Heart left ventricle (tissue), 16 donors: ENCODE results near the gene HYCC2. TPM values are rescaled to one million over a fixed set of nuclear protein-coding genes. Genes with fewer than 3 reads are reported as not detected.
"Not testable (repeated sequence)": the region's sequence is repeated elsewhere in the genome, so short reads cannot be mapped to it uniquely, and the experiment has no call there.

ENCODE experiments used
- ATAC-seq, 4 donors: fragments of 200-7000 bp; cut with Tn5 transposase; one replicate each; pipeline ENCODE4 v1.9.1; 2020 to 2022; ENCODE audit warnings: moderate library complexity in 4 of 4, mild to moderate bottlenecking in 3 of 4, moderate number of reproducible peaks in 1 of 4
- DNase-seq, 5 donors: peaks; one replicate each; pipeline ENCODE4 v3.0.0-alpha.2; 2020
- H3K27ac ChIP-seq, 12 donors: fragments of 200-600 bp; sonication (generic) in 4 of 12; one replicate each; pipeline versions ENCODE4 v1.5.0 to v1.8.0; 2016 to 2022; ENCODE audit warnings: mild to moderate bottlenecking in 2 of 12
- H3K27me3 ChIP-seq, 9 donors: fragments of 200-600 bp; sonication (generic) in 2 of 9; one replicate each; pipeline versions ENCODE4 v1.5.1 to v1.8.0; 2016 to 2022; ENCODE audit warnings: mild to moderate bottlenecking in 3 of 9
- H3K36me3 ChIP-seq, 9 donors: fragments of 200-600 bp; sonication (generic) in 2 of 9; one replicate each; pipeline versions ENCODE4 v1.5.0 to v1.8.0; 2018 to 2022; ENCODE audit warnings: mild to moderate bottlenecking in 2 of 9
- H3K4me1 ChIP-seq, 12 donors: fragments of 200-600 bp; sonication (generic) in 4 of 12; one replicate each; pipeline versions ENCODE4 v1.5.0 to v1.8.0; 2016 to 2022; ENCODE audit warnings: mild to moderate bottlenecking in 3 of 12
- H3K4me3 ChIP-seq, 12 donors: fragments of 200-600 bp; sonication (generic) in 4 of 12; one replicate each; pipeline versions ENCODE4 v1.5.0 to v1.8.0; 2017 to 2022; ENCODE audit warnings: mild to moderate bottlenecking in 9 of 12, moderate library complexity in 4 of 12
- H3K9me3 ChIP-seq, 12 donors: fragments of 200-600 bp; sonication (generic) in 4 of 12; one replicate each; pipeline versions ENCODE4 v1.5.0 to v1.8.0; 2016 to 2022; ENCODE audit warnings: mild to moderate bottlenecking in 1 of 12
- CTCF ChIP-seq, 12 donors: fragments of 200-600 bp; sonication (generic) in 4 of 12; IDR thresholded peaks; one replicate each; pipeline versions ENCODE4 v1.5.0 to v1.8.0; 2018 to 2022; ENCODE audit warnings: antibody characterized with exemption in 12 of 12, mild to moderate bottlenecking in 5 of 12
- POLR2A ChIP-seq, 2 donors: fragments of 450-650 bp; IDR thresholded peaks; one replicate each; pipeline ENCODE4 v1.6.1; 2017; ENCODE audit warnings: antibody characterized with exemption in 2 of 2, mild to moderate bottlenecking in 2 of 2, moderate library complexity in 2 of 2
- WGBS, 4 donors: extraction: QIAGEN DNeasy Blood & Tissue Kit in 2 of 4; methylation state at CpG; one replicate each; pipeline versions ENCODE4 v1.1.5 to v1.1.7; 2013 to 2018; 5-methylcytosine and 5-hydroxymethylcytosine counted together
- intact Hi-C, 10 donors: fragments of 100-400 bp; cut with DNase I; formaldehyde crosslinking; loops; one replicate each; pipeline versions ENCODE4 v1.11.1 to v1.14.2; 2022
- polyA plus RNA-seq, 2 donors: library from polyadenylated mRNA; stranded (reverse); fragments of 200-250 nt; gene quantifications; one replicate each; pipeline ENCODE4 v1.2.3, GENCODE V29; 2013
- total RNA-seq, 9 donors: library from RNA; depleted of rRNA in 2 of 9; stranded (reverse); fragments of >200 nt in 2 of 9; fragmentation: NEBNext Ultra II Directional in 3 of 9; extraction: Animal tissue kit (Norgen Biotek cat#: 25700) in 3 of 9; gene quantifications; one replicate each; pipeline versions ENCODE4 v1.1.0 to v1.2.4, GENCODE V29; 2016 to 2023
- donor health status: ischemic (EF 13 %, LVEDD 7.1; RV severe dilation, severe dysfunction).
- donor health status: healthy with polysubstance abuse.
- donor health status: DM: no; HTN: yes; CAD: no.
- donor health status: DM: no; HTN: no; CAD: no.
- donor health status: ischemic (EF 25% LVEDD 6.9; RV normal size, moderate dysfunction).
- donor health status: ischemic (EF 25% LVEDD 5.7; RV mildly dilated, moderate dysfunction).
- donor health status: healthy.
- donor health status: DM: yes; HTN: yes; CAD: no.
- donor health status: ischemic (EF 35%, LVEDD 5.7; RV mildly dilated, moderate dysfunction).
- donor health status: nonischemic (EF 11% LVEDD 7.7; RV severe dilation, severe dysfunction).
- donor health status: DM: yes; HTN: yes; CAD: no.
- donor health status: PGD.
- donor health status: ischemic (EF 29% LVEDD 5.4; RV normal size, mild dysfunction).
- donor health status: nonischemic (EF 23%, LVEDD 6.1; RV moderate dilation, normal function).

Gene HYCC2
- total and polyA plus RNA-seq, 11 donors = 3.7 to 16.3 (median 9.1) TPM

GRCh38 chr2:201038855-201039254 is 32.6 kb downstream of the HYCC2 start:
- no peak overlapping the region for H3K4me3 ChIP-seq
- no peak for ATAC-seq
- H3K4me1 ChIP-seq = peaks cover 0 to 7% (median 0%) of the 10 kb centered on the region in 12 donors
- no peak overlapping the region for H3K27ac ChIP-seq
- peaks cover 0 to 4% (median 0%) of the 10 kb centered on the region in 12 donors for H3K9me3 ChIP-seq
- intact Hi-C loops = no loop called here
- H3K27me3 ChIP-seq = no peaks in the 10 kb centered on the region
- 92 to 97% (median 96%) methylated on average over 2 of the region's 2 CpGs for WGBS, 4 donors
- H3K36me3 ChIP-seq = peaks cover 0 to 15% (median 3%) of the 10 kb centered on the region in 9 donors
- TF ChIP-seq CTCF (IDR thresholded peaks at IDR 0.05) (no peak), POLR2A (IDR thresholded peaks at IDR 0.05) (no peak)
- no peak for DNase-seq

- H3K9me3 ChIP-seq, DNase-seq, H3K4me3 ChIP-seq, ATAC-seq, H3K4me1 ChIP-seq, H3K27me3 ChIP-seq, H3K27ac ChIP-seq, intact Hi-C loops: not testable (repeated sequence)
- H3K36me3 ChIP-seq = peaks cover 0 to 10% (median 0%) of the 10 kb centered on the region in 9 donors
- WGBS, 4 donors = 96 to 98% (median 98%) methylated on average over 4 of the region's 4 CpGs
Measured at GRCh38 chr2:201038361-201038760, 33.1 kb downstream of the HYCC2 start.

GRCh38 chr2:201034355-201034754 is 37.1 kb downstream of the HYCC2 start:
- intact Hi-C loops, H3K4me3 ChIP-seq, H3K27me3 ChIP-seq, H3K27ac ChIP-seq, DNase-seq, H3K4me1 ChIP-seq, H3K9me3 ChIP-seq, ATAC-seq: not testable (repeated sequence)
- WGBS, 4 donors = 93 to 100% (median 96%) methylated on average over 1 to 2 of the region's 2 CpGs
- H3K36me3 ChIP-seq = peaks cover 0 to 16% (median 0%) of the 10 kb centered on the region in 9 donors

- DNase-seq = no peak
- intact Hi-C loops = loop anchor here in 1 of 10 donors (5.0 kb wide), 1 partner anchor 33 kb away; no protein-coding TSS in a partner anchor
- TF ChIP-seq POLR2A (IDR thresholded peaks at IDR 0.05) = no peak
- no peak for TF ChIP-seq CTCF (IDR thresholded peaks at IDR 0.05)
- ATAC-seq = no peak
- Histone ChIP-seq H3K36me3 (peaks cover 0 to 45% (median 23%) of the 10 kb centered on the region in 9 donors), H3K9me3 (peaks cover 0 to 23% (median 0%) of the 10 kb centered on the region in 12 donors), H3K27me3 (no peaks in the 10 kb centered on the region), H3K27ac (no peak overlapping the region), H3K4me1 (peaks cover 0 to 10% (median 0%) of the 10 kb centered on the region in 12 donors), H3K4me3 (no peak overlapping the region)
Measured at GRCh38 chr2:201024518-201024917, 47.0 kb downstream of the HYCC2 start.

GRCh38 chr2:201021914-201022313 is 49.6 kb downstream of the HYCC2 start:
- DNase-seq (no peak), ATAC-seq (no peak)
- peak overlapping the region in 1 of 12 donors; percentile 7 for H3K27ac ChIP-seq
- no peaks in the 10 kb centered on the region for H3K27me3 ChIP-seq
- H3K36me3 ChIP-seq = peaks cover 0 to 64% (median 34%) of the 10 kb centered on the region in 9 donors
- H3K4me3 ChIP-seq = no peak overlapping the region
- peaks cover 0 to 12% (median 0%) of the 10 kb centered on the region in 12 donors for H3K9me3 ChIP-seq
- H3K4me1 ChIP-seq = peaks cover 0 to 10% (median 0%) of the 10 kb centered on the region in 12 donors
- intact Hi-C loops = loop anchor here in 1 of 10 donors (5.0 kb wide), 1 partner anchor 35 kb away; no protein-coding TSS in a partner anchor
- TF ChIP-seq POLR2A (IDR thresholded peaks at IDR 0.05) (no peak), CTCF (IDR thresholded peaks at IDR 0.05) (no peak)

Other genes with a start within 250 kb of the HYCC2 start
- 10 to 100 TPM; 28.6 to 59.5 (median 39.0) TPM for gene CLK1, start 207.0 kb downstream of the HYCC2 start, total RNA-seq
- gene CLK1, start 207.0 kb downstream of the HYCC2 start, polyA plus RNA-seq = 100 to 1,000 TPM in 1 of 2 donors, 10 to 100 TPM in 1; 25.4 to 235 TPM
- gene PPIL3, start 182.6 kb downstream of the HYCC2 start, total RNA-seq = 10 to 100 TPM; 11.3 to 27.7 (median 22.2) TPM
- 10 to 100 TPM; 12.3 to 20.8 TPM for gene PPIL3, start 182.6 kb downstream of the HYCC2 start, polyA plus RNA-seq
- 10 to 100 TPM; 16.6 to 27.1 (median 21.6) TPM for gene NIF3L1, start 182.3 kb downstream of the HYCC2 start, total RNA-seq
- gene NIF3L1, start 182.3 kb downstream of the HYCC2 start, polyA plus RNA-seq = 10 to 100 TPM; 12.0 to 43.3 TPM
- gene ORC2, start 108.0 kb downstream of the HYCC2 start, total RNA-seq = 10 to 100 TPM in 8 of 9 donors, 1 to 10 TPM in 1; 6.7 to 38.0 (median 24.0) TPM
- gene ORC2, start 108.0 kb downstream of the HYCC2 start, polyA plus RNA-seq = 1 to 10 TPM; 7.7 to 8.9 TPM
- gene NDUFB3, start 330 bp upstream of the HYCC2 start, total RNA-seq = 100 to 1,000 TPM; 197 to 496 (median 348) TPM
- 100 to 1,000 TPM; 210 to 424 TPM for gene NDUFB3, start 330 bp upstream of the HYCC2 start, polyA plus RNA-seq
- gene CFLAR, start 44.5 kb upstream of the HYCC2 start, total RNA-seq = 100 to 1,000 TPM; 130 to 279 (median 214) TPM
- gene CFLAR, start 44.5 kb upstream of the HYCC2 start, polyA plus RNA-seq = 100 to 1,000 TPM; 120 to 249 TPM
- 10 to 100 TPM in 2 of 9 donors, 1 to 10 TPM in 7; 4.3 to 24.0 (median 5.8) TPM for gene CASP10, start 111.5 kb upstream of the HYCC2 start, total RNA-seq
- gene CASP10, start 111.5 kb upstream of the HYCC2 start, polyA plus RNA-seq = 1 to 10 TPM; 2.8 to 3.5 TPM
- gene CASP8, start 188.9 kb upstream of the HYCC2 start, total RNA-seq = 10 to 100 TPM in 1 of 9 donors, 1 to 10 TPM in 8; 2.0 to 15.7 (median 3.0) TPM
- gene CASP8, start 188.9 kb upstream of the HYCC2 start, polyA plus RNA-seq = 1 to 10 TPM; 1.8 to 2.9 TPM